HCT116 (cell line): Measurements from ENCODE around the gene ATAD3A. TPM values are rescaled to one million over a fixed set of nuclear protein-coding genes. Genes with fewer than 3 reads are reported as not detected.
"Not testable (repeated sequence)": the region's sequence is repeated elsewhere in the genome, so short reads cannot be mapped to it uniquely, and the experiment has no call there.

Source experiments
- ATAC-seq: fragments of 200-7000 bp; cut with Tn5 transposase; 2 replicates; pipeline ENCODE4 v1.9.1; 2020; ENCODE audit warnings: mild to moderate bottlenecking, moderate library complexity
- BruUV-seq: library from RNA; stranded (reverse); fragments of 400-500 nt; replicated peaks from 2 replicates; lab custom pipeline; 2021; lab: Mats Ljungman, UMichigan
- CTCF ChIA-PET: fragments of 300-600 bp; sonication (Branson Sonifier 250); formaldehyde crosslinking; loops from one replicate; lab custom pipeline; 2021; ENCODE audit warnings: antibody characterized with exemption; lab: Charles Lee
- POLR2A ChIA-PET: fragments of 300-600, 350-600 bp; sonication (Branson Sonifier 250); formaldehyde crosslinking; loops from one replicate; lab custom pipeline; 2021; ENCODE audit warnings: antibody characterized with exemption; lab: Charles Lee
- RAD21 ChIA-PET, 2 experiments: fragments of 300-600 bp; sonication (Branson Sonifier 250); formaldehyde crosslinking; loops; one replicate each; lab custom pipeline; 2023; ENCODE audit warnings: low total read pairs in 2 of 2; ENCODE audit not compliant: uncharacterized antibody in 2 of 2, unreplicated experiment in 2 of 2, low non-redundant PET in 1 of 2; lab: Charles Lee
- DNase-seq: peaks from one replicate; pipeline ENCODE4 v3.0.0-alpha.2; 2010; ENCODE audit warnings: low read depth, low spot score
- H2AFZ ChIP-seq: fragments of 200-600 bp; shearing (Covaris generic), sonication (generic); 2 replicates; pipeline ENCODE4 v1.6.1; 2017; ENCODE audit warnings: low read depth, mixed run types, mixed read lengths, antibody characterized with exemption, low read length; ENCODE audit not compliant: poor library complexity, severe bottlenecking
- H3K27ac ChIP-seq: 2 replicates; pipeline ENCODE4 v1.5.1; 2012; ENCODE audit warnings: low read depth, low read length
- H3K27me3 ChIP-seq: fragments of 200-600 bp; sonication (generic); 2 replicates; pipeline ENCODE4 v1.6.1; 2016; ENCODE audit warnings: mixed run types, low read length, mixed read lengths; ENCODE audit not compliant: insufficient read depth
- H3K36me3 ChIP-seq, 2 experiments: fragments of 200-500 bp in 1 of 2; fragments of 200-600 bp in 1 of 2; sonication (Bioruptor generic) in 1 of 2; sonication (generic) in 1 of 2; 2 replicates each; pipeline versions ENCODE4 v1.5.1 to v1.6.1; 2014 to 2016; ENCODE audit warnings: low read length in 2 of 2, inconsistent platforms in 1 of 2, mixed read lengths in 1 of 2, mixed run types in 1 of 2; ENCODE audit not compliant: insufficient read depth in 2 of 2, control insufficient read depth in 1 of 2
- H3K4me1 ChIP-seq, 2 experiments: fragments of 200-600 bp in 1 of 2; sonication (generic) in 1 of 2; 2 replicates each; pipeline versions ENCODE4 v1.5.1 to v1.6.1; 2012 to 2017; ENCODE audit warnings: low read length in 2 of 2, inconsistent platforms in 1 of 2, mild to moderate bottlenecking in 1 of 2, mixed read lengths in 1 of 2, mixed run types in 1 of 2, moderate library complexity in 1 of 2; ENCODE audit not compliant: insufficient read depth in 2 of 2, control insufficient read depth in 1 of 2
- H3K4me2 ChIP-seq: fragments of 200-600 bp; sonication (generic); 2 replicates; pipeline ENCODE4 v1.6.1; 2017; ENCODE audit warnings: mixed run types, low read length, mixed read lengths
- H3K4me3 ChIP-seq, 2 experiments: fragments of 200-600 bp in 1 of 2; sonication (generic) in 1 of 2; replicated peaks in 1 of 2; 2 replicates each; pipeline ENCODE4 v1.5.1; 2011 to 2016; ENCODE audit warnings: low read length in 2 of 2, control low read depth in 1 of 2, low read depth in 1 of 2, mild to moderate bottlenecking in 1 of 2, mixed read lengths in 1 of 2, mixed run types in 1 of 2
- H3K79me2 ChIP-seq: fragments of 200-600 bp; sonication (generic); 2 replicates; pipeline ENCODE4 v1.6.1; 2017; ENCODE audit warnings: mild to moderate bottlenecking, mixed run types, low read length, moderate library complexity, mixed read lengths; ENCODE audit not compliant: insufficient read depth
- H3K9ac ChIP-seq: fragments of 200-600 bp; sonication (generic); 2 replicates; pipeline ENCODE4 v1.6.1; 2016; ENCODE audit warnings: low read length, mixed read lengths
- H3K9me2 ChIP-seq: fragments of 200-600 bp; sonication (generic), shearing (Covaris generic); 2 replicates; pipeline ENCODE4 v1.6.1; 2017; ENCODE audit warnings: mixed run types, mild to moderate bottlenecking, moderate library complexity; ENCODE audit not compliant: insufficient read depth
- H3K9me3 ChIP-seq, 2 experiments: fragments of 200-500 bp in 1 of 2; fragments of 200-600 bp in 1 of 2; sonication (Bioruptor generic) in 1 of 2; sonication (generic) in 1 of 2; 2 replicates each; pipeline ENCODE4 v1.6.1; 2014 to 2017; ENCODE audit warnings: low read length in 2 of 2, mixed read lengths in 2 of 2, inconsistent platforms in 1 of 2, low read depth in 1 of 2, mild to moderate bottlenecking in 1 of 2, mixed run types in 1 of 2, moderate library complexity in 1 of 2; ENCODE audit not compliant: control insufficient read depth in 1 of 2, insufficient read depth in 1 of 2
- H4K20me1 ChIP-seq: fragments of 200-600 bp; sonication (generic), shearing (Covaris generic); 2 replicates; pipeline ENCODE4 v1.6.1; 2017; ENCODE audit warnings: mixed run types, mild to moderate bottlenecking, moderate library complexity; ENCODE audit not compliant: insufficient read depth
- intact Hi-C: fragments of 100-400 bp; cut with micrococcal nuclease; formaldehyde crosslinking; loops from 2 replicates; pipeline ENCODE4 v1.10.0; 2022
- total RNA-seq: library from RNA; stranded (reverse); gene quantifications from one replicate; pipeline ENCODE4 v1.2.1, GENCODE V29; 2021; ENCODE audit not compliant: unreplicated experiment

Gene ATAD3A
- total RNA-seq, 1 experiment from 2014 or later: 92.3 TPM

DNA sequence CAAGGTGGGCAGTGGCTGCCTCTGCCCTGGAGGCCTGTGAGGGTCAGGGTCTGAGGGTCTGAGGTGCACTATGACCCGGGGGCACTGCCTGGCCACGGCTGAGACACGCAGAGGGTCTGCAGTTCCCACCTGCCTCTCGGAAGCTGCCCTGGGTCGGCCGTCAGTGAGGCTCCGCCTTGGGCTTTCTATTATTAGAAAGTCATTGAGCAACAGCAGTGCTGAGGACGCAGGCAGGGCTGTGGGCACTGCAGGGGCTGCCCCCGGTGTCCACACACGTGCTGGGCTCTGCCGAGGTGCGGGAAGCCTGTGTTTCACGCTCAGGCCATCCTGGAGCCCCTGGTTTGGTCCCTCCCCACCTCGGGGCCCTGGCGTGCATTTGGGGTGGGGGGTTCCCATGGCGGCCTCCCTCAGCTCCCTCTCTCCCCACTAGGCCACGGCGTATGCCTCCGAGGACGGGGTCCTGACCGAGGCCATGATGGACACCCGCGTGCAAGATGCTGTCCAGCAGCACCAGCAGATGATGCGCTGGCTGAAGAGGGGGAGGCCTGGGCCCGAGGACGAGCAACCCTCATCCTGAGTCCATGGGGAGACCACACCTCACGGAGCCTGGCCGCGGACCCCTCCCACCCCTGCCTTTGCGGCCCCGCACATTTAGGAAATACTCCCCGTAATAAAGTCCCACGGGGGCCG is 3.0 kb upstream of the ATAD3A start:
- BruUV-seq, CTCF ChIA-PET, H3K4me2 ChIP-seq, H3K36me3 ChIP-seq, POLR2A ChIA-PET, H4K20me1 ChIP-seq, DNase-seq, H3K9ac ChIP-seq, intact Hi-C loops, H2AFZ ChIP-seq, RAD21 ChIA-PET, H3K27ac ChIP-seq, H3K27me3 ChIP-seq, H3K4me3 ChIP-seq, ATAC-seq, H3K9me3 ChIP-seq, H3K9me2 ChIP-seq: not testable (repeated sequence)
- Histone ChIP-seq H3K4me1 (peaks cover 14 to 33% of the 10 kb centered on the region in 2 experiments), H3K79me2 (peaks cover 11% of the 10 kb centered on the region; the same call in 1 of the 2 replicates)

DNA sequence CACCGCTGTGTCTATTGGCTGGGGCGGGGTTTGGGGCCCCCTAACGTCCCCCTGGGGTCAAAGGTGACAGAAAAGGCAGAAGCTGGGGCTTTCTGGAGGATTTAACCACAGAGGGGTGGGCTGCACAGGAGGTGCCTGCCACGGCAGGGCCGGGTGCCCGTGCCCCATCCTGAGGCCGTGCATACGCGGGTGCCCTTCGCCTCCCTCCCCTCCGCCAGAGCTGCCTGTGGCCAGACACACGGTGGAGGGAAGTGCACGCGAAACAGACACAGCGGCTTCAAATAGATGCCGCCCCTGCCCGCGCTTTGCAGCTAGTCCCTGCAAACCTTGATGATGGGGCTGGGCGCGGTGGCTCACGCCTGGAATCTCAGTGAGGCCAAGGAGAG is 2.5 kb upstream of the ATAD3A start:
- RAD21 ChIA-PET, POLR2A ChIA-PET, H2AFZ ChIP-seq: not testable (repeated sequence)

More for the DNA sequence above, 2.5 kb upstream of the ATAD3A start:
- H3K4me3 ChIP-seq, BruUV-seq, ATAC-seq, CTCF ChIA-PET, H3K9ac ChIP-seq, H3K36me3 ChIP-seq, H3K9me3 ChIP-seq, intact Hi-C loops, H3K27ac ChIP-seq, H3K27me3 ChIP-seq, DNase-seq, H3K4me2 ChIP-seq, H3K9me2 ChIP-seq, H4K20me1 ChIP-seq: not testable (repeated sequence)
- H3K4me1 ChIP-seq: peaks cover 14 to 32% of the 10 kb centered on the region in 2 experiments
- peaks cover 16% of the 10 kb centered on the region; the same call in 1 of the 2 replicates for H3K79me2 ChIP-seq
